A549 (cell line): ENCODE results near the gene PTRHD1. TPM values are rescaled to one million over a fixed set of nuclear protein-coding genes. Genes with fewer than 3 reads are reported as not detected.

ENCODE experiments used
- ATAC-seq, 2 experiments: fragments of 200-7000 bp in 1 of 2; fragments of >200 bp in 1 of 2; cut with Nextera tagmentation in 1 of 2; cut with Tn5 transposase in 1 of 2; 3 replicates each; pipeline versions ENCODE4 v1.8.0 to v1.9.1; 2018 to 2020; ENCODE audit warnings: mild to moderate bottlenecking in 1 of 2, moderate library complexity in 1 of 2
- CTCF ChIA-PET: fragments of 300-600 bp; sonication (Branson Sonifier 250); formaldehyde crosslinking; extraction: SDS; loops from one replicate; lab custom pipeline; 2021; ENCODE audit warnings: antibody characterized with exemption, inconsistent platforms; lab: Yijun Ruan, JAX
- POLR2A ChIA-PET: fragments of 350-600 bp; formaldehyde crosslinking; extraction: SDS; loops from one replicate; lab custom pipeline; 2021; ENCODE audit warnings: antibody characterized with exemption, inconsistent platforms; lab: Yijun Ruan, JAX
- DNase-seq, 2 experiments: peaks; one replicate each; pipeline versions ENCODE4 v3.0.0 to v3.0.0-alpha.2; 2011 to 2016; ENCODE audit warnings: low read depth in 1 of 2, low spot score in 1 of 2
- FAIRE-seq: peaks from 2 replicates; lab custom pipeline; 2011; peaks lifted over from hg19 to GRCh38; lab: Jason Lieb, UNC
- H3K27ac ChIP-seq, 2 experiments: fragments of >200 bp; sonication (Bioruptor Twin); formaldehyde crosslinking; 3 replicates each; pipeline ENCODE4 v1.5.1; 2016 to 2017
- H3K4me1 ChIP-seq: fragments of >200 bp; sonication (Bioruptor Twin); formaldehyde crosslinking; 3 replicates; pipeline ENCODE4 v1.6.1; 2016
- H3K4me2 ChIP-seq: fragments of >200 bp; sonication (Bioruptor Twin); formaldehyde crosslinking; 3 replicates; pipeline ENCODE4 v1.6.1; 2016
- H3K4me3 ChIP-seq: fragments of >200 bp; sonication (Bioruptor Twin); formaldehyde crosslinking; 3 replicates; pipeline ENCODE4 v1.5.1; 2016
- H3K9me3 ChIP-seq: fragments of >200 bp; sonication (Bioruptor Twin); formaldehyde crosslinking; 3 replicates; pipeline ENCODE4 v1.6.1; 2016
- CTCF ChIP-seq: fragments of >200 bp; sonication (Bioruptor Twin); formaldehyde crosslinking; IDR thresholded peaks from 3 replicates; pipeline ENCODE4 v1.5.1; 2016
- EHF ChIP-seq: fragments of 250-450 bp; sonication (Bioruptor Pico); IDR thresholded peaks from 2 replicates; pipeline ENCODE4 v1.5.0; 2020; ENCODE audit warnings: mild to moderate bottlenecking
- FOSB ChIP-seq: fragments of 250-450 bp; sonication (Bioruptor Pico); IDR thresholded peaks from 2 replicates; pipeline ENCODE4 v1.5.0; 2020; ENCODE audit warnings: mild to moderate bottlenecking, moderate library complexity
- HES2 ChIP-seq: fragments of >200 bp; sonication (Bioruptor Twin); formaldehyde crosslinking; IDR thresholded peaks from 2 replicates; pipeline ENCODE4 v1.6.1; 2016
- HMGXB4 ChIP-seq: fragments of 250-450 bp; sonication (Bioruptor Pico); IDR thresholded peaks from 2 replicates; pipeline ENCODE4 v1.5.0; 2021; ENCODE audit warnings: mild to moderate bottlenecking, moderate library complexity, borderline replicate concordance
- HOXB5 ChIP-seq: fragments of 250-450 bp; sonication (Bioruptor Pico); IDR thresholded peaks from 2 replicates; pipeline ENCODE4 v1.5.0; 2020; ENCODE audit warnings: mild to moderate bottlenecking, moderate library complexity
- MAX ChIP-seq: IDR thresholded peaks from 2 replicates; pipeline ENCODE4 v1.6.1; 2012
- PBX3 ChIP-seq: IDR thresholded peaks from 2 replicates; pipeline ENCODE4 v1.6.1; 2012
- PHF8 ChIP-seq: fragments of 200-600 bp; sonication (generic); IDR thresholded peaks from 2 replicates; pipeline ENCODE4 v1.6.1; 2016; ENCODE audit warnings: low read depth, mild to moderate bottlenecking, antibody characterized with exemption, moderate library complexity, borderline replicate concordance
- SREBF2 ChIP-seq: fragments of 450-650 bp; IDR thresholded peaks from 2 replicates; pipeline ENCODE4 v1.6.1; 2014; ENCODE audit warnings: mild to moderate bottlenecking, moderate library complexity
- ZNF302 ChIP-seq: fragments of 250-450 bp; sonication (Bioruptor Pico); IDR thresholded peaks from 2 replicates; pipeline ENCODE4 v1.9.0; 2021; ENCODE audit warnings: inconsistent platforms, mild to moderate bottlenecking, moderate library complexity
- WGBS: methylation state at CpG from one replicate; pipeline ENCODE4 v1.1.6; 2017; ENCODE audit errors: missing lambda C conversion rate; 5-methylcytosine and 5-hydroxymethylcytosine counted together
- polyA plus RNA-seq, 4 experiments: library from polyadenylated mRNA; depleted of rRNA in 3 of 4; stranded (reverse); fragments of >200 nt; fragmentation: RNase III in 1 of 4; extraction: RNeasy Plus Mini Kit Qiagen cat#74134 plus additional on column Dnase treatment in 1 of 4; gene quantifications; 2 replicates in 3 of 4; 3 replicates in 1 of 4; pipeline ENCODE4 v1.2.3, GENCODE V29; 2011 to 2017
- TF ChIP-seq, protein P1 (sequence below): fragments of >200 bp; sonication (Bioruptor Twin); formaldehyde crosslinking; IDR thresholded peaks from 3 replicates; pipeline ENCODE4 v1.6.1; 2016

PTRHD1 gene
- polyA plus RNA-seq, 2 of the 4 experiments (the other 2 are of a cell fraction), result 44.9 to 86.6 TPM

- TF ChIP-seq CTCF (peak; percentile 68), SREBF2 (no peak), MAX (peak; percentile 72), HES2 (no peak), PHF8 (peak; percentile 90), FOSB (no peak), ZNF302 (CRISPR knock-in tag) (no peak)
These were observed at the start of gene PTRHD1, which contains the start of gene CENPO (continued) for GRCh38 chr2:24792874-24793760.

DNA sequence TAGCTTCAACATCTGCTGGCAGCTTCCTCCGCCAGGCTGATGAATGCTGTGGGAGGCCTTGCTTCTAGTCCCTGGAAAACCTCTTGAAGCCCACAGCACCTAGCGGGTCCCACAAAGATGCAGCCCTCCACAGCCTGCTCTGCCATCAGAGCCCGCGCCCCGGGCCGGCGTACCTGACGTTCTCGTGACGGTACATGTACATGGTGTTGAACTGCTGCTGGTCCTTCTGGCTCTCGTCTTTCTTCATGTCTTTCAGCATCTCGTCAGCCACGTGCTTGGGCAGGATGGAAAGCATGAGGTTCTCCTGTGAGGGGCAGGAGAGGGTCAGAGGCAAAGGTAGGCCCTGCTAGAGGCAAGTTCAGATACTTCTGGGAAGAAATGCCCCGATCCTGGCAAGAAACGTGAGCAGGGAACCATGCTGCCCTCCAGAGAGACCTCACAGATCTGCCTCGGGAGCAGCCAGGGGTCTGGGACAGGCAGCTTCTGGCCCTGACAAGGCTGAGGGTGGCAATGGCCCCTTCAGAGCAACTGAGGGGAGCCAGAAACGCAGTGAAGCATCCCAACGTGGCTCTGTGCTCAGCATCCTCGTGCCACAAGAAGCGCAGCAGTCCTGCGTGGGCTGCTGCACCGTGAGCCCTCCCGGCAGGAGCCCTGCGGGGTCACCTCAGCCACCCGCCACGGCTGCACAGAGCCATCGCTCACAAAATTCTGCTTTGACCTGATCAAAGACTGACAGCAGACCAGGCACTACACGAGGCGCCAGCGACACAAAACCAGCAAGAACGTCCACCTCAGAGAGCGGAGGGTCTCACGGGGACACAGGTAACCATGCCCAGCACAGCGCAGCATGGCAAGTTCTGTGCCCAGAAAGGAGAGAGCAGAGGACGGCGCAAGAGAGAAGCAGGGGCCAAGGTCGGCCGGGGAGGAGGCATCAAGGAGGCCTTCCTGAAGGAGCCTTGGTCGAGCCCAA is 49.2 kb upstream of the PTRHD1 start:
- 90% methylated on average over 36 of the region's 39 CpGs for WGBS
- DNase-seq (no peak), FAIRE-seq (no peak), ATAC-seq (no peak)
- CTCF ChIA-PET, result interaction anchor here (0.5 to 4.2 kb wide), 3 partner anchors 14 to 318 kb away, joined by 3 to 25 read pairs (median 8); no protein-coding TSS in a partner anchor
- TF ChIP-seq PBX3 (no peak), EHF (CRISPR knock-in tag) (no peak), HMGXB4 (CRISPR knock-in tag) (no peak), SREBF2 (no peak), HOXB5 (no peak)
- TF ChIP-seq, protein P1, sequence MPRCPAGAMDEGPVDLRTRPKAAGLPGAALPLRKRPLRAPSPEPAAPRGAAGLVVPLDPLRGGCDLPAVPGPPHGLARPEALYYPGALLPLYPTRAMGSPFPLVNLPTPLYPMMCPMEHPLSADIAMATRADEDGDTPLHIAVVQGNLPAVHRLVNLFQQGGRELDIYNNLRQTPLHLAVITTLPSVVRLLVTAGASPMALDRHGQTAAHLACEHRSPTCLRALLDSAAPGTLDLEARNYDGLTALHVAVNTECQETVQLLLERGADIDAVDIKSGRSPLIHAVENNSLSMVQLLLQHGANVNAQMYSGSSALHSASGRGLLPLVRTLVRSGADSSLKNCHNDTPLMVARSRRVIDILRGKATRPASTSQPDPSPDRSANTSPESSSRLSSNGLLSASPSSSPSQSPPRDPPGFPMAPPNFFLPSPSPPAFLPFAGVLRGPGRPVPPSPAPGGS, result no peak
- Histone ChIP-seq H3K9me3 (no peaks in the 10 kb centered on the region; the same call in 2 of the 3 replicates), H3K4me1 (no peaks in the 10 kb centered on the region), H3K27ac (no peak overlapping the region), H3K4me3 (no peak overlapping the region), H3K4me2 (no peak overlapping the region)
- POLR2A ChIA-PET, result no interaction called here
